Right ventricle myocardium inferior (tissue), 1 donor: ENCODE measurements around the gene EPB41L1. TPM values are rescaled to one million over a fixed set of nuclear protein-coding genes. Genes with fewer than 3 reads are reported as not detected.

ENCODE experiments used
- ATAC-seq: fragments of 200-7000 bp; cut with Tn5 transposase; one replicate; pipeline ENCODE4 v1.9.1; 2020; ENCODE audit warnings: mild to moderate bottlenecking, moderate library complexity
- DNase-seq: peaks from one replicate; pipeline ENCODE4 v3.0.0; 2021; ENCODE audit errors: missing footprints
- intact Hi-C: fragments of 100-400 bp; cut with DNase I; formaldehyde crosslinking; loops from one replicate; pipeline ENCODE4 v1.11.0; 2022
- total RNA-seq: library from RNA; stranded (reverse); fragmentation: NEBNext Ultra II Directional; extraction: Animal tissue kit (Norgen Biotek cat#: 25700); gene quantifications from one replicate; pipeline ENCODE4 v1.2.1, GENCODE V29; 2021
- donor health status: DM: no; HTN: yes; CAD: no; lungs with severe emphysema.

The EPB41L1 gene
- total RNA-seq, 1 donor from 2014 or later, result 21.5 TPM

- no peak for DNase-seq
- no peak for ATAC-seq
- intact Hi-C loops, result no loop called here
These were observed 113.3 kb downstream of the EPB41L1 start for GRCh38 chr20:36267605-36268381.

- ATAC-seq (no peak), DNase-seq (no peak)
- intact Hi-C loops, result no loop called here
These were observed 114.2 kb downstream of the EPB41L1 start for GRCh38 chr20:36268440-36269342.

- intact Hi-C loops, result no loop called here
- ATAC-seq, result no peak
- DNase-seq, result no peak
These were observed 115.0 kb downstream of the EPB41L1 start for GRCh38 chr20:36269507-36269906.

DNA sequence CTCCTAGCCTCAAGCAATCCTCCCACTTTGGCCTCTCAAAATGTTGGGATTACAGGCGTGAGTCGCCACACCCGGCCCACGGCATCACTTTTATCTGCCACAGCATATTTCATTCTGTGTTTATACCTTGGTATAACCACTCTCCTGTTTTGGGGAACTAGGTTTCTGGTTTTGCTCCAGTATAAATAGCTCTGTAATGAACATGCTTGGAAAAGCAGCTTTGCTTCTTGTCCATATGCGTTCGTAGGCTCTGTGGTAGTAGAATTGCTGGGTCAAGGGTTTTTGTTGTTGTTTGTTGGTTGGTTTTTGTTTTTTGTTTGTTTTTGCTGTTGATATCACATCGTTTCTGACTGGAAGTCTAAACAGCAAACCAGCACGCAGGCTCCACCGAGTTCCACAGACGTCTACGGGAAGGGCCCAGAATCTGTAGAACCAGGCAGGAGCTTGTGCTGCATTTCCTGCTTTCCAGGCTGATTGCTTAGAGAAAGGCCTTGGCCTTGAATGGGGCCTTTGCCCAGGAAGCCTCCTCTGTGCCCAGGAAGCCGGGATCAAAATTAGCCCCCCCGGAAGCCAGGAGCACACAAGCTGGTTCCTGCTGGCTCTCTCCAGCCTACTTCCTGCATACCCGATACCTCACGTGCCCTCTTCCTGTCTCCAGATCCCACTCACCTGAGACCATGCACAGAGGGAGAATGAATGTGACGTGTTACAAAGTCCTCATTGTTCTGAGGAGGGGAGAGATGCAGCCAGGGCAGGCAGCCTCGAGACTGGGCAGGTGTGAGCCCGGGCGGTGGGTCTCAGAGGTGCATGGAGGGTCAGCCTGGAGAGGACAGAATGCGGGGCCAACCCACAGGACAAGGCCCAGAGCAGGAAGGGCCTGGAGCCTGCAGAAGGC is 116.5 kb downstream of the EPB41L1 start:
- DNase-seq, result no peak
- no peak for ATAC-seq

DNA sequence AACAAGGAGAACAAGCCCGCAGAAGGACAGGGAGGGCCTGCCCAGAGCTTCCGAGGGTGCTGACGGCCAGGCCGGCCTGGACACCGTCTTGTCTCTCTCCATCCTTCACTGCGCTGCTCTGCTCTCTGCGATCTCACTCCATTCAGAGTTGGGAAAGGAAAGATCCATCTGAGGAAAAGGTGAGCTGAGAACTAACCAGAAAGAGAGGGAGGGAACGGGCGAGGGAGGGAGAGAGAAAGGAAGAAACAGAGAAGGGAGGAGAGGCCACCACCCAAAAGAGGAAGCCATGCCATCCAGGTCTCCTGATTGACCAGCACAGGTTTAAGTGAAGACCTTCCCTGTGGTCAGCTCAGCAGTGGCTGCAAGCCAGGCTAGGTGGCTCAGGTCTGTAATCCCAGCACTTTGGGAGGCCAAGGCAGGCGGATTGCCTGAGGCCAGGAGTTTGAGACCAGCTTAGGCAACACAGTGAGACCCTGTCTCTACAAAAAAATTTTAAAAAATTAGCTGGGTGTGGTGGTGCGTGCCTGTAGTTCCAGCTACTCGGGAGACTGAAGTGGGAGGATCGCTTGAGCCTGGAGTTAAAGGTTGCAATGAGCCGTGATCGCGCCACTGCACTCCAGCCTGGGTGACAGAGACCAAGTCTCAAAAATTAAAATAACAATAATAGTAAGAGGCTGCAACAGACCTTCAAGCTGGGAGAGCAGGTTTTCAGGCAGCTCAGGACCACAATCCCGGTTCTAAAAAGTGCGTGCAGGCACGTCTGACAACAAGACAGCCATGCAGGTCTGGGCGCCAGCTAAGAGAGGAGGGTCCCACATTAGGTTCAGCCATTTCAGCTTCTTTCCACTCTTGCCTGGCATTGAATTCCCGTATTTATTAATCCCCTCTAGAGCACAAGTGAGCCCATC is 117.4 kb downstream of the EPB41L1 start:
- ATAC-seq, result no peak
- intact Hi-C loops, result no loop called here
- no peak for DNase-seq

More for the DNA sequence above, 116.5 kb downstream of the EPB41L1 start:
- intact Hi-C loops, result no loop called here

- intact Hi-C loops, result no loop called here
- no peak for ATAC-seq
These were observed 118.1 kb downstream of the EPB41L1 start for GRCh38 chr20:36272547-36273220.

DNA sequence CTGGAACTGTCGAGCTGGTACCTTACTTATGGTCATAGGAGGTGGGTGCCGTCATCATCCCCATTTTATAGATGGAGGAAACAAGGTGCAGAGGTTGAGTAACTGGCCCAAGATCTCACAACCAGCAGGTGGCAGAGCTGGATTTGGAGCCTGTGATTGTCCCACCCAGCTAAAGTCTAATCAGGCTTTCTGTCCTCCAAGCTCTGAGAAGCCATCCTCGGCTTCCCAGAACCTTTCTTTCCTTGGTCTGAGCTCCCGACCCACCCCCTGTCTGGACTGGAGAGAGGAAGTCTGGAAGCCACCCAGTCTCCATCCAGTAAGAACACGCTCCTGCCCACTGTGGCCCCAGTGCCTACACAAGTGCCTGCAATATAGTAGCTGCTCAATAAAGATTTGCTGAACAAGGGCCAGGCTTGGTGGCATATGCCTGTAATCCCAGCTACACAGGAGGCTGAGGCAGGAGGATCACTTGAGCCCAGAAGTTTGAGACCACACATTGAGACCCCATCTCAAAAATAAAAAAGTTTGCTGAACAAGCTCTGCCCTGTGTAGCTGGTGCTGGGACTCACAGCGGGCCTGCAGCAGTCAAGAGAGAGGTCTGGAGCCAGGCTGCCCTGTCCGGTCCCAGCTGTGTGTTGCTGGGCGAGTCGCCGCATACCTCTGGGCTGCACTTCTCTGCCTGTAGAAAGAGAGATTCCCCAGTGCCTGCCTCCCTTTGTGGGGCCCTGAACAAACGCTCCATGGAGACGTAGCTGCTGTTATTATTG is 119.1 kb downstream of the EPB41L1 start:
- intact Hi-C loops, result no loop called here
- no peak for ATAC-seq
- no peak for DNase-seq

More at GRCh38 chr20:36272547-36273220, 118.1 kb downstream of the EPB41L1 start:
- DNase-seq, result no peak

DNA sequence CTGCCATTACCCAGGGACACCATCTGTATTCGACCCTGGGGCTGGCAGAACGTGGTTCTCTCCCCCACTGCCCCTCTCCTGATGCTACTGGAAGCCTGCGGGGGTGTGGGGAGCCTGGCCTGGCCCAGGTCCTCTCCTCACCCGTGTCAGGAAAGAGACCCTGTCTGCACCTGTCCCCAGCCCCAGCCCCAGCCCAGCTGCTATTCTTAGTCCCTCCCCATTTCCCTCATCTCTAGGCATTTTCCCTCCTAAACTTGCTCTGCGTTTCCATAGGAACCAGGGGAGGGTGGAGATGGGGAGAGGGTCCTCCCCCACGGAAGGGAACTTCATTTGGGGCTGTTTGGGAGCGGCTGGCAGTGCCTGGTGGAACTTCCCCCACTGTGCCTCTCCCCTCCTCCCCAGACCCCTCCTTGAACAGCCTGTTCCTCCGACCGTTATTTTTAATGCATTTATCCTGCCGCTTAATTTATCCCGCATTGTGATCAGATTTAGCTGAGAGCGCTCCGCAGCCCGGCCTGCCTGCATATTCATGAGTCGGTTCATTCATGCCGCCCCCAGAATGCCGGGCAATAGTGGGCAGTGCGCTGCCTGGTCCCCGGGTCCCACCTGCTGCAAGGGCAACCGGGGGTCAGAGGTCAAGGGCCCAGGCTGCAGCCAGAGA is 119.8 kb downstream of the EPB41L1 start:
- ATAC-seq (no peak), DNase-seq (no peak)
- intact Hi-C loops, result no loop called here

GRCh38 chr20:36275011-36275410 is 120.5 kb downstream of the EPB41L1 start:
- no peak for ATAC-seq
- intact Hi-C loops, result no loop called here
- no peak for DNase-seq

DNA sequence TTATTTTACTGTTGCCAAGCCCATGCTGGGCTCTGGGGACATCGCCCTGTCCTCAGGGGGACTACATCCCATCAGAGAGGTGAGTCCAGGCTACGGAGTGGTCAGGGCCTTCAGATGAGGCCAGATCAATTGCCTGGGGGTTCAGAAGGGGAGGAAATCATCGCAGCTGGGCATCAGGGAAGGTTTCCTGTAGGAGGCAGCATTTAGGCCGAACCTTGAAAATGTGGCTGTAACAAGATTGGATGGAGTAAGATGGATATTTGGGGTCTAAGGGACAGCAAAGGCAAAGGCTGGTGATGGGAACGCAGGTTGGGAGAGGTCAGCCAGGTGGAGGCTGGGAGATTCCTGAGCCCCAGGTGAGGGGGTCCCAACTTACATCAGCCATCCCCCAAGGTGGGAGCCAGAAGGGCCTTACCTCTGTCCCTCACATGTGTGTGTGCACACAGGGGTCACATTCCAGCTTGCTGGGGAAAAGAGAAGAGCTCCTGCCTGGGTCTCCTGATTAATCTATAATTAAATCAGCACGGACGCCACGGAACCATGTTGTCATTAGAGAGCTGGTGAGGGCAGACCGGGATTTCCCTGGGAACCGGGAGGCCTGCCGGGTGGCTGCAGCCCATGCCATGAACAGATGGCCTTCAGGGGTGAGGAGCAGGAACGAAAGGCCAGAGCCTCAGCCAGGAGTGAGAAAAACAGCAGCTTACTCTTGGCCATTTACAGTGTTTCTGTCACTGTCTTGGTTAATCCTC is 121.1 kb downstream of the EPB41L1 start:
- no peak for DNase-seq
- intact Hi-C loops, result no loop called here
- ATAC-seq, result no peak

DNA sequence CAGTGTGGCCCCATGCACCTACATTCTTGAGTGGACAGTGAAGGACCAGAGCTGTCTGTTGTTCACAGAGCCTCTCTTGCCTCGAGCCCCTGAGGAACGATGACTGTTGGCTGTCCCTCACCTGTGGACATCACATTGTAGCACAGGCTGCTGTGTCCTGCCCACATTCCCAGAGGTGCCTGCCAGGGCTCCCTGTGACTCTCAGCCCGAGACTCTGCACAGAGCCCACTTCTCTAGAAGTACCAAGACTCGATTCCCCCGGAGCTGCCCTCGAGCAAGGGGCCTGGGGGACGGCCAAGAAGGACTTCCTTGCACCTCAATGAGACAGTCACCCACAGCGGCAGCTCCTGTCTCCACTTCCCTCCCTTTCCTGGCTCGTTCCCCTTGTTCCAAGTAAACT is 123.0 kb downstream of the EPB41L1 start:
- DNase-seq, result no peak
- intact Hi-C loops, result no loop called here
- no peak for ATAC-seq

- DNase-seq (no peak), ATAC-seq (no peak)
- intact Hi-C loops, result no loop called here
These were observed 124.8 kb downstream of the EPB41L1 start for GRCh38 chr20:36279362-36279761.

DNA sequence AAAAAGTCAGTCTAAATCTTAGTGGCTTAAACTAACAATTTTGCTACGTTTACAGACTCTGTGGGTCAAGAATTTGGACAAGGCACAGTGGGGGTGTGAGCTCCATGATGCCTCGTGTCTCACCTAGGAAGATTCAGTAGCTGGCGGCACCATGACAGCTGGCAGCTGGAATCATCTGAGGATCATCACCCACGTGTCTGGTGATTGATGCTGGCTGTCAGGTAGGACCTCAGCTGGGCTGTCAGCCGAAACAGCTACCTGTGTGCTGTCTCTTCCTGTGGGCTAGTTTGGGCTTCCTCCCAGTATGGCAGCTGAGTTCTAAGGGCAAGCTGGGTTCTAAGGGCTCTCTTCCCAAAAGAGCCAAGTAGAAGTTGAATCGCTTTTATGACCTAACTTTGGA is 125.2 kb downstream of the EPB41L1 start:
- intact Hi-C loops, result no loop called here
- ATAC-seq (no peak), DNase-seq (no peak)

DNA sequence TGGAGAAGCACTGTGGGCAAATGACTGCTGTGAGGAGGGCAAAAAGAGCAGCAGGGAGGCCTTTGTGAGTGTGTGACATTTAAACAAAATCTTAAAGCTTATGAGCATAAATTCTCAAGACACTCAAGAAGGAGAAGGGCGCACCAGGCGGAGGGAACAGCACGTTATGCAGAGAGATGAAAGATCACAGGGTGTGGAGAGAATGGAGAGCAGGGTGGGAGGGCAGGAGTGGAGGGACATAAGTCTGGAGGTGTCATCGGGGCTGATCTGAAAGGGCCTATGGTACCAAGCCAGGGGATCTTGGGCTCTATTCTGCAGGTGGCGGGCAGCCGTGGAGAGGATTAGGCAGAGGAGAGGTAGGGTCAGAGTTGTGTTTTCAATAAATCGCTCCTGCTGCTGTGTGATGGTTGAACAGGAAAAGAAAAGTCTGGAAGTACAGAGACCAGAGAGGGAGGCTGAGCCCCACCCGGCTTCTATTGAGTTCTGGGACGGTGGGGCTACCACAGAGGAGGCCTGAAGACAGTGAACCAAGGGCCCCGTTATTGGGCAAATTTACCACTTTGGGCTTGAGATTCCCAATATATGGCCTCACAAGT is 127.3 kb downstream of the EPB41L1 start:
- DNase-seq (no peak), ATAC-seq (no peak)
- intact Hi-C loops, result no loop called here
